HAP-1 (cell line): ENCODE results near the gene VCL.
A peak's percentile ranks its signal among the peaks of the same experiment; 100 is the strongest.
"Not testable (repeated sequence)": the region's sequence is repeated elsewhere in the genome, so short reads cannot be mapped to it uniquely, and the experiment has no call there.

ENCODE experiments used
- DNase-seq, 2 experiments: peaks; one replicate each; pipeline ENCODE4 v3.0.0-alpha.2; 2016 to 2020; ENCODE audit warnings: low spot score in 2 of 2
- H3K27me3 ChIP-seq: fragments of 250-450 bp; sonication (Bioruptor Pico); 2 replicates; pipeline ENCODE4 v1.5.1; 2020; ENCODE audit warnings: low read depth, mild to moderate bottlenecking, moderate library complexity
- H3K36me3 ChIP-seq: fragments of 250-450 bp; sonication (Bioruptor Pico); replicated peaks from 2 replicates; pipeline ENCODE4 v1.5.1; 2020; ENCODE audit warnings: mild to moderate bottlenecking
- H3K4me1 ChIP-seq: fragments of 250-450 bp; sonication (Bioruptor Pico); 2 replicates; pipeline ENCODE4 v1.5.1; 2020; ENCODE audit warnings: mild to moderate bottlenecking
- H3K4me3 ChIP-seq: fragments of 250-450 bp; sonication (Bioruptor Pico); 2 replicates; pipeline ENCODE4 v1.5.1; 2020; ENCODE audit warnings: mild to moderate bottlenecking, moderate library complexity
- H3K9me3 ChIP-seq: fragments of 250-450 bp; sonication (Bioruptor Pico); 2 replicates; pipeline ENCODE4 v1.5.1; 2020; ENCODE audit warnings: mild to moderate bottlenecking, moderate library complexity
- in situ Hi-C: fragments of 300-500 bp; cut with MboI; formaldehyde crosslinking; loops from 3 replicates; pipeline ENCODE4 v1.14.3; 2020; ENCODE audit warnings: low sequenced_read_pairs, inconsistent platforms, mixed read lengths

The VCL gene

GRCh38 chr10:74049955-74050354, 52.0 kb downstream of the VCL start:
- Histone ChIP-seq H3K27me3 (no peaks in the 10 kb centered on the region), H3K4me1 (peaks cover 10% of the 10 kb centered on the region), H3K36me3 (peaks cover 13% of the 10 kb centered on the region), H3K4me3 (no peak overlapping the region), H3K9me3 (no peaks in the 10 kb centered on the region; the same call in 1 of the 2 replicates)
- in situ Hi-C loops = no loop called here
- DNase-seq = no peak

- Histone ChIP-seq H3K4me3 (no peak overlapping the region), H3K27me3 (no peaks in the 10 kb centered on the region), H3K9me3 (no peaks in the 10 kb centered on the region; the same call in 1 of the 2 replicates), H3K36me3 (peaks cover 13% of the 10 kb centered on the region), H3K4me1 (peaks cover 10% of the 10 kb centered on the region)
- DNase-seq = no peak
- in situ Hi-C loops = no loop called here
Observed at GRCh38 chr10:74050653-74051052, 52.7 kb downstream of the VCL start.

GRCh38 chr10:74051736-74052342, 53.9 kb downstream of the VCL start:
- Histone ChIP-seq H3K4me3 (no peak overlapping the region), H3K36me3 (peaks cover 6% of the 10 kb centered on the region), H3K4me1 (peaks cover 10% of the 10 kb centered on the region), H3K27me3 (no peaks in the 10 kb centered on the region), H3K9me3 (no peaks in the 10 kb centered on the region; the same call in 1 of the 2 replicates)
- in situ Hi-C loops = no loop called here
- peak in 1 of 2 experiments; percentile 46 for DNase-seq

- H3K4me3 ChIP-seq = no peak overlapping the region
- no peaks in the 10 kb centered on the region for H3K36me3 ChIP-seq
- no peak for DNase-seq
- no peaks in the 10 kb centered on the region for H3K9me3 ChIP-seq
- H3K27me3 ChIP-seq = no peaks in the 10 kb centered on the region
- H3K4me1 ChIP-seq = peaks cover under 1% of the 10 kb centered on the region
- in situ Hi-C loops = no loop called here
Observed at GRCh38 chr10:74052994-74053393, 55.1 kb downstream of the VCL start.

- no peak overlapping the region for H3K4me3 ChIP-seq
- H3K9me3 ChIP-seq = no peaks in the 10 kb centered on the region
- in situ Hi-C loops = no loop called here
- DNase-seq = no peak
- H3K4me1 ChIP-seq = no peaks in the 10 kb centered on the region; the same call in none of the 2 replicates
- no peaks in the 10 kb centered on the region for H3K36me3 ChIP-seq
- no peaks in the 10 kb centered on the region for H3K27me3 ChIP-seq
Observed at GRCh38 chr10:74055383-74056049, 57.6 kb downstream of the VCL start.

GRCh38 chr10:74056050-74056818, 58.3 kb downstream of the VCL start:
- Histone ChIP-seq H3K36me3 (no peaks in the 10 kb centered on the region), H3K9me3 (no peaks in the 10 kb centered on the region), H3K4me3 (no peak overlapping the region), H3K27me3 (no peaks in the 10 kb centered on the region), H3K4me1 (no peaks in the 10 kb centered on the region; the same call in none of the 2 replicates)
- DNase-seq = no peak
- in situ Hi-C loops = no loop called here

- H3K36me3 ChIP-seq = no peaks in the 10 kb centered on the region
- no peaks in the 10 kb centered on the region; the same call in 1 of the 2 replicates for H3K4me1 ChIP-seq
- H3K27me3 ChIP-seq = no peaks in the 10 kb centered on the region
- no peak overlapping the region for H3K4me3 ChIP-seq
- no peak for DNase-seq
- H3K9me3 ChIP-seq = no peaks in the 10 kb centered on the region; the same call in 1 of the 2 replicates
- in situ Hi-C loops = no loop called here
Observed at GRCh38 chr10:74058071-74058470, 60.2 kb downstream of the VCL start.

GRCh38 chr10:74058658-74059057, 60.7 kb downstream of the VCL start:
- Histone ChIP-seq H3K9me3 (no peaks in the 10 kb centered on the region; the same call in 1 of the 2 replicates), H3K36me3 (no peaks in the 10 kb centered on the region), H3K4me3 (no peak overlapping the region), H3K4me1 (no peaks in the 10 kb centered on the region; the same call in 1 of the 2 replicates), H3K27me3 (no peaks in the 10 kb centered on the region)
- in situ Hi-C loops = no loop called here
- DNase-seq = peak in 1 of 2 experiments; percentile 27

GRCh38 chr10:74061104-74061503, 63.2 kb downstream of the VCL start:
- H3K4me1 ChIP-seq = no peaks in the 10 kb centered on the region; the same call in 1 of the 2 replicates
- H3K27me3 ChIP-seq = no peaks in the 10 kb centered on the region
- H3K36me3 ChIP-seq = no peaks in the 10 kb centered on the region
- in situ Hi-C loops = no loop called here
- H3K9me3 ChIP-seq = no peaks in the 10 kb centered on the region; the same call in 1 of the 2 replicates
- no peak for DNase-seq
- no peak overlapping the region for H3K4me3 ChIP-seq

- H3K4me1 ChIP-seq, H3K4me3 ChIP-seq, H3K36me3 ChIP-seq, DNase-seq, H3K9me3 ChIP-seq, H3K27me3 ChIP-seq, in situ Hi-C loops: not testable (repeated sequence)
Observed at GRCh38 chr10:74061978-74062377, 64.1 kb downstream of the VCL start.

GRCh38 chr10:74063256-74063655, 65.3 kb downstream of the VCL start:
- no peaks in the 10 kb centered on the region for H3K36me3 ChIP-seq
- DNase-seq = no peak
- in situ Hi-C loops = no loop called here

GRCh38 chr10:74067373-74068352, 69.7 kb downstream of the VCL start:
- peak in 1 of 2 experiments; percentile 41 for DNase-seq
- Histone ChIP-seq H3K36me3 (peaks cover 23% of the 10 kb centered on the region), H3K4me1 (peaks cover 11% of the 10 kb centered on the region), H3K27me3 (no peaks in the 10 kb centered on the region), H3K9me3 (no peaks in the 10 kb centered on the region; the same call in 1 of the 2 replicates), H3K4me3 (no peak overlapping the region)
- in situ Hi-C loops = no loop called here

More at GRCh38 chr10:74063256-74063655, 65.3 kb downstream of the VCL start:
- no peak overlapping the region for H3K4me3 ChIP-seq
- no peaks in the 10 kb centered on the region; the same call in 1 of the 2 replicates for H3K9me3 ChIP-seq
- H3K27me3 ChIP-seq = no peaks in the 10 kb centered on the region
- H3K4me1 ChIP-seq = peaks cover 11% of the 10 kb centered on the region

- in situ Hi-C loops = no loop called here
- no peaks in the 10 kb centered on the region for H3K27me3 ChIP-seq
- no peak for DNase-seq
- H3K9me3 ChIP-seq = no peaks in the 10 kb centered on the region
- H3K4me1 ChIP-seq = peaks cover 11% of the 10 kb centered on the region
- H3K4me3 ChIP-seq = no peak overlapping the region
- H3K36me3 ChIP-seq = peaks cover 50% of the 10 kb centered on the region
Observed at GRCh38 chr10:74071157-74071556, 73.2 kb downstream of the VCL start.
